Fibroblast of the conjunctiva (primary cell): Measurements from ENCODE around the gene MICB.
"Not testable (repeated sequence)": the region's sequence is repeated elsewhere in the genome, so short reads cannot be mapped to it uniquely, and the experiment has no call there.

Experiments
- DNase-seq: peaks from one replicate; pipeline ENCODE4 v3.0.0-alpha.2; 2010; ENCODE audit warnings: low read depth

The MICB gene

GRCh38 chr6:31474871-31475286 is 23.1 kb upstream of the MICB start:
- DNase-seq, result no peak

GRCh38 chr6:31476515-31477139 is 21.3 kb upstream of the MICB start:
- DNase-seq, result no peak

DNA sequence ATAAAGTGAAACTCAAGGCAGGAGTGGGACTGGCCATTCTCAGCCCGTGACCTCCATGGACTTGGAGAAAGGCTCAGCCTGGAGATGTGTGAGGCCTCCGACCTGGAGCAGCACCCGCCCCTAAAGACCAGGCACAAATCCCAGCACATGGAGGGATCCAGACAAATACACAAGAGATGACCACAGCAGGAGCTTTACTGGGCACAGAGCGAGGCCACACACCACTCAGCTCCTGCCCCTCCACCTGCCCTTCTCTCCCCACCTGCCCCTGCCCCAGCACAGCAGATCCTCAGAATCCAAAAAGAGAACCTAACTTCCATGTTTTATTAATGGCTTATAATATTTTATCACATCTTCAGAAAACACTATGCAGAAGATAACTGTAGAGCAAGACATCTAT is 20.4 kb upstream of the MICB start:
- no peak for DNase-seq

DNA sequence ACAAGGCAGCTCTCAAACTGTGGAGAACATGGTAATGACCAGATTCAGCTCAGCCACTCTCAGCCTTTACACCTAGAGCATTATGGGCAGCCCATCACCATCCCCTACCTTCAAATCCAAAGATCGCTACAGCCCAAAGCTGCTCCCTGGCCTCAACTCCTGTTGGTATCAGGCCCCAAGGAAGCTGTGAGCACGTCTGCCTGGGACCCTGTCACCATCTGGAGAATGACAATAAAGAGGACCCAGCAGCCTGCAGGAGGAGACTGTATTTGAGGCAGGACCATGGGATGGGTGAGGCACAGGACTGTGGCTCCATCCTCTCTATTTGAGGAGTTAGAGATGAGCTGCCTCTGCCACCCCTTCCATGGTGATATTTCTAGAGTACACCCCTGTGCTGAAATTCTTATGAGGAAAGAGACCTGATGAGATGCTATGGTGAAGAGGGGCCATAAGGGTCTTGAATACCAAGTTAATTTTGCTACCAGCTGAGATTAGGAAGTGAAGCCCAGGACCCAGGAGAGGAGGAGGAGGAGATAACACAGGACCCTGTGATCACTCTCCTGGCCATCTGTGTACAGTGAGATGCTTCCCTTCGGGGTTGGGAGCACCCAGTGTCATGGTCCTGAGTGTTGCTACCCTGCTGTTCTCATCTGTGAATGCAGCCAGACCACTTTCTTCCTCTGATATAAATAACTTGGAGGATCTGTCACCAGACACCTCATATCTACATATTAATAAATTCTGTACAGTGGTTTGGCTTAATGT is 19.6 kb upstream of the MICB start:
- no peak for DNase-seq

DNA sequence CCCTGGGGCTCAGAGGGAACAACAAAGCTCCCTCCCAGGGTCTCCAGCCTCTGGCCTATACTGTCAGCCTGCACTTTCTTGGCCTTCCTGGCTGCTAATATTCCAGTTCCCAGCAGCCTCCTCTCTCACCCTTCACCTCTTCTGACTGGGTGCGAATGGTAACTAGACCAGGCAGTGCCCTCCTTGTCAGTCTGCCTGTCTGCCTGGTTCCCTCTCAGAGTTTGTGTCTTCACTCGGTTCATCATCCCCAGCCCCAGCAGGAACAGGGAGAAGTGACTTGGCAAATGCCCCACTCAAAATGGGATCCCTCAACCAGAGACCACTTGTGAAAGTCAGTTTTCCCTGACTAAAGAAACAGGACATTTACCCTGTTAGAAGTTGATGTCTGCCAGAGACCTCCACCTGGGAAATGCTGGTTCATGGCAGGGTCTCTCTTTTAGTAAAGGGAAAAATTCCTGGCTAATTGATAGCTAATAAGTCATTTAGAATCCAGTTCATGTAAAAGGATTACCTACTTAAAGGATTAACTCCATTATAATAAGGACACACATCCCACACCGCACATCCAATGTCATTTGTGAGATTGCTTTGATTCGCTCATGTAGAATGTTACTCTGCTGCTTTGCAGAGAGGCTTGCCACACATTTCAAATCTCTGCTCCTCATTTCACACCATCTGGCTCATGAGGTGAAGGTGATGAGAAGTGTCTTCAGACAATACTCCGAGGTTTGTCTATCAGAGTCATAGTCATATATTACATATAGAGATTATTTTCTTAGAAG is 18.6 kb upstream of the MICB start:
- no peak for DNase-seq

DNA sequence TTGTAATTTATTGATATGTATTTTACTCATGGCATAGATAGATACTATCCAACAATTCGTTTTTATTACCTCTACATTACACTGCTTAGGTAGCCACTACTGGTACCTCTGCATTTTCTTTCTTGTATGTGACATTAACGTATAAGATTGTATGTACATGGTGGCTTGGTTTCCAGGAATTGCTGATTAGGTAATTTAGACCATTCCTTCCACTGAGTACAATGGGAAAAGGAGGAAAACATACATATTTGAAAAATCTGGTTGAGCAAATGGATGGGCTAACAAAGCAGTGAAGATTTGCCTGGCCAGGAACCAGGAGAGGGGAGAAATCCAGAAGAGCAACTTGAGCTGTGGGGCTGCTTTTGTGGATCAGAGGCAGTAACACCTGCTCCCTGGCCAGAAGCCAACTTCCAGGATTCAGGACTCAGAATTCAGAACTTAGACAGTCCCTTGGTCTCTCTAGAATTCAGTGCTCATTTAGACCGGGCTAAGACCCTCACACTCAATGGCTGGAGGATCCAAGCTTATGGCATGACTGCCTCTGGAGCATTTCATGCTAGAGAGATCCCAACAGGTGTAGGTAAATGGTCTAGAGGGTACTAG is 17.9 kb upstream of the MICB start:
- no peak for DNase-seq

- DNase-seq, result no peak
Measured at GRCh38 chr6:31480574-31480973, 17.4 kb upstream of the MICB start.

GRCh38 chr6:31483392-31483791 is 14.6 kb upstream of the MICB start:
- DNase-seq, result no peak

DNA sequence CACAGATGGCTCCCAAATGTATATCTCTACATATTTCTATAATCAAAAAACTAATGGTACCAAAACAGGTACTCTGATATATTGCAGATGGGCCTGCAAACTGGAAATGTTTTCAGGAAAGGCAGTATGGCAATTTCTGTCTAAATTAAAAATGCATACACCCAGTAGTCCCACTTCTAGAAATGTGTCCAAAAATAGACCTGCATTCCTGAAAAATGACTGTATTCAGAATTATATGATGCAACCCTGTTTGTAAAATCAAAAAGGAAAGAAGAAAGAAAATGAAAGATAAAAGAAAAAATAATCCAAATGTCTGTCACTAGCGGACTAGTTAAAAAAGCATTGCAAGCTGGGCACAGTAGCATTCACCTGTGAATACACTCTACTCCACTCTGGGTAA is 12.9 kb upstream of the MICB start:
- no peak for DNase-seq

DNA sequence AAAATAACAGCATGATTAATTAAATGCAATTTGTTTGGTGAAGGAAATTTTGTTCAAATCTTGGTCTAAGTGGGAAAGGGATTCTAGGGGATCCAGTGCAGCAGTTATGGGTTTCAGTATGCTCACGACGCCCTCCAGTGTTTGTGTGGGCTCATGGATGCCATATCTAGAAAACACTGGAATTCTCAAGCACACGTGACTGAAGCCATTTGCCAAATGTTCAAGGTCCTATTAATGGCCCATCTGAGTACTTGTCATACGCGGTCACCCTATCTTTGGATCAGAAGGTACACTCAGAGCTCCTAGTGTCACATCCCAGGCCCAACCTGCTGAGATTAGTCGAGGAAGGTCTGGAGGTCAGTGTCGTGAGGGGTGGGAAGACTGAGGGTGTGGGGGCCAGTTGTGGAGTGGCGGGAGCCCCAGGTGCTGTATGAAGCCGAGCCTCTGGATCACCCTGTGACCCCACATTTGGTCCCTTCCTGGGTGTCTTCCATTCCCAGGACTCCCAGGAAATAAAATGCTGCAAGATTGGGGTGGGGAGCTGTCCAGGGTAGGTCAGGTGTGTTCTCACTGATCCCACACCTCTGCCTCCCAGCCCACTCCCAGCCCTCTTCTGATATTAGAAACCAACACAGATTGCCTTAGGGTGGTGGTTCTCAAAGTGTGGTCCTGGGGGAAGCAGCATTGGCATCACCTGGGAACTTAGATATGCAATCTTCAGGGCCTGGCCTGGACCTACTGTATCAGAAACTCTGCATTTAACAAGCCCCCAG is 11.7 kb upstream of the MICB start:
- not testable (repeated sequence) for DNase-seq

DNA sequence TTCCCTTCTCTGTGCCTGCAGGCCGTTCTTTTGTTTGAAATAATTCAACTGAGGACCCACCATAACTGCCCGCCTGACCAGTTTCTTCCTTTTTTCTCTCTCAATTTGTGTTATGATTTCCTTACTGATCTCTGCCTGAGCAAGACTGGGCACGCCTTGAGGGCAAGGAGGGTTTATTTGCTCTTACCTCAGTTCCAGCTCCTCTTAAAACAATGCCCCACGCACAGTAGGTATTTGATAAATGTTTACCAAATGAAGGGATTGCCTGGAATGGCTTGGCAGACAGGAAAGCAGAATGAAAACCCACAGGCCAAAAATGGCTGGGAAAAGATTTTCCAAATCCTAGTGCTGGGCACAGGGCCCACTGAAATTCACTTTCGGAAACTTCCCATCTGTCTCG is 10.3 kb upstream of the MICB start:
- not testable (repeated sequence) for DNase-seq

GRCh38 chr6:31489086-31489485 is 8.9 kb upstream of the MICB start:
- no peak for DNase-seq

DNA sequence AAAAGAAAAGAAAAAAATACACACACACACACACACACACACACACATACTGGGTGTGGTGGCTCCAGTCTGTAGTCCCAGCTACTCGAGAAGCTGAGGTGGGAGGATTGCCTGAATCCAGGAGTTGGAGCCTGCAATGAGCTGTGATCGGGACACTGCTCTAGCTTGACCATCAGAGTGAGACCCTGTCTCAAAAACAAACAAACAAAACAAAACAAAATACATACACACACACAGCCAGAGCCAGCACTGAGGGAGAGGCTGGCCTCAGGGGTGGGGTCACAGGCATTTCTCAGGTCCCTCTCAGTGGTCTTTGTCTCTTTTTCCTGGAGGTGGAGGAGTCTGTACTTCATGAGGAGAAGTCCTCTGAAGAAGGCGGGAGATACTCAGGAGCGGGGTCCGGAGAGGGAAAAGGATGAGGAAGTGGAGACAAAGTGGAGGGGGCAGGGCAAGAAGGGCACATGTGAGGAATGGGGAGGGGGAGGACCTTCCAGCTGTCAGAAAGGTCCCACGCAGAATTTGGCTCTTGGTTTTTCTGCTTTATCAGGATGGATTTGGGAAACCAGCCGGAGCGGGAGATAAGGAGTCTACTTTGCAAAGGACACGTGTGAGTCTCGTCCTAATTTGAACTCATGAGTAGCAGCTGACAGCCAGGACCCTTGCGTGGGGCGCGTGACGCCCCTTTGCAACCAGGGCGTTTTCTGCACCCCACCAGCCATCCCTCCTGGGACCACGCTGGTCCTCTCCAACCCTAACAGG is 7.7 kb upstream of the MICB start:
- no peak for DNase-seq

DNA sequence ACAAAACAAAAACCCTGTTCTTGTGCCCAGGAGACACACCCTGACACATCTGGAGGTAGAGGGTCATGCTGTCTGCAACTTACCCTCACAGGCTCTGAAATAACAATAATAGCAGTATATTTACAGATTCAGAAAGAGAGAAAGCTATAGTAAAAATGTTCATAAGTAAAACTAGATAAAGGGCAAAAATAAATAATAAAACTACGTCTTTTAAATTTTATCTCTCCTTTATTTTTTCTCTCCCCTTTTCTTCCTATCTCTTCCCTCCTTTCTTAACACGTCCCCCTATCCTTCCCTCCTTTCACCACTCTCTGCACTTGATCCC is 4.4 kb upstream of the MICB start:
- not testable (repeated sequence) for DNase-seq

DNA sequence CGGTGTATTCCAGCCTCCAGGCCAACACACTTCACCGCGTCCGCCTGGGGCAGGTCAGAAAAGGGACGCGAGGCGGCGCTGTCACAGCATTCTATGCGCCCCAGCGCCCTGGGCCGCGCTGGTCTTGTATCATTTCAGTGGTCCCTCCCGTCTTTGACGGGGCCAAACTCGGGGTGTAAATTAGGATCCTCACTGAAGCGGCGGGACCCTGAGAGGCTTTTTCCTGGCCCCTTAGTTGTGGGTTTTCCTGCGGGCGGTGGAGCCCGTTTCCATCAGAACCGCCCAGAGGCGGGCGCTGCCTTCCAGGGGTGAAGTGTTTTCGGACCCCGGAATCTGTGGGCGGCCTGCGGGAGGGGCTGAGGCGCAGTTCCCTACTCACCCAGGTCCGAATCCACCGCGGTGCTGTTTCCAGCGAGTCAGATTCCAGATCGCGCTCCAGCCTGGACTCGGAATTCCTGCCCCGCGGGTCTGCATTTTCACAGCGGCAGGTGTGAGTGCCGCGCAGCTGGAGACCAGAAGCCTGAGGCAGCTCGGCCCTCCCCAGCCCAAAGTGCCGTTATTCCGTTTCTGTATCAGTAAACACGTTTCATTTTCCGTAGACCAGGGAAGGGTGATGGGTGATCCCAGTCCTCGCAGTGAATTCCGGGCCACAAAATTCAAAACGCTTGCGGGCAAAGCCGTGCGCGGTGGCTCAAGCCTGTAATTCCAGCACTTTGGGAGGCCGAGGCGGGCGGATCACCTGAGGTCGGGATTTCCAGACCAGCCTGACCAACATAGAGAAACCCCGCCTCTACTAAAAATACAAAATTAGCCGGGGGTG is 3.9 kb upstream of the MICB start:
- peak; percentile 52 for DNase-seq

GRCh38 chr6:31495580-31495979 is 2.4 kb upstream of the MICB start:
- DNase-seq, result no peak

- DNase-seq, result not testable (repeated sequence)
Measured at GRCh38 chr6:31496826-31497225, 1.1 kb upstream of the MICB start.

DNA sequence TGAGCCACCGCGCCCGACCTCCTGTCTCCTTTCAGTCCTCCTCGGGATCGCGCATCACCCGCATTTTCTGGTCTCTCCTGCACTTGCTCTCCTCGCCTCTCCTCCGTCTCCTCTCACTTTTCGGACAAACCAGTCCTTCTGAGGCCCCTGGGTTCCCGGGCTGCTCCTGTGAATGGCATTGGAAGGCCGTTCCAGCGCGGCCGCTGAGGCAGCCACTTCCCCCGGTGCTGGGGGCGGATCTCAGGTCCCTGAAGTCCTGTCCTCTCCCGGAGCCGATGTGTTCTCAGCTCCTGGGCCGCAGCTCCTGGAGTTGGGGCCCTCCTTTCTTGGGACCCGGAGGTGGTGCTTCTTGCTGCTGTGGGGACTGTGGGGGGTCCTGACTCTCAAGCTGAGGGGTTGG is 803 bp downstream of the MICB start:
- DNase-seq, result no peak

DNA sequence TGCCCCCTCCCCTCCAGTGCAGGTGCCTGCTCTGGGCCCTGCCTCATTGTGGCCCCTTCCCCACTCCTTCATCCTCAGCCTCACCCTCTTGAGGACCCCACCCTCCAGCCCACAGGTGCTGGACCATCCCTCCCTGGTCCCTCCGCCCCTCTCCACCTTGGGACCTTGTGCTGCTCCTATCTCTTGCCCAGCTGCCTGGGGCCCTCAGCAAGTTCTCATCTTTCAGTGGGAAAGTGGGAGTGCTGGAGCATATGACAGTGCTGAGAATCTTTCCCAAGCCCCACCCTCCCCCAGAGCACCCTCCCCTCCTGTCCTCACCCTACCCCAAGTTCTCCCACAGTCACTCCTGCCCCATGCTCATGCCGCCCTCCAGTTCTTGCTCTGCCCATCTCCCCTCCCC is 1.7 kb downstream of the MICB start:
- not testable (repeated sequence) for DNase-seq

DNA sequence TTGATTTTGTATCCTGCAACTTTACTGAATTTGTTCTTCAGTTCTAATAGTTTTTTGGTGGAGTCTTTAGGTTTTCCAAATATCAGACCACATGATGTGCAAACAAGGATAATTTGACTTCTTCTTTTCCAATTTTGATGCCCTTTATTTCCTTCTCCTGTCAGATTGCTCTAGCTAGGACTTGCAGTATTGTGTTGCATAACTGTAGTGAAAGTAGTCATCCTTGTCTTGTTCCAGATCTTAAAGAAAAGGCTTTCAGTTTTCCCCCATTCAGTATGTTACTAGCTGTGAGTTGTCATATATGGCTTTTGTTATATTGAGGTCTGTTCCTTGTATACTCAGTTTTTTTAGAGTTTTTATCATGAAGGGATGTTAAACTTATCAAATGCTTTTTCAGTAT is 4.6 kb downstream of the MICB start:
- DNase-seq, result no peak
